DMS 273 treated with DMSO at 0.1 percent for 48 hours (cell line): Measurements from ENCODE around the gene EFCAB7.
A peak's percentile ranks its signal among the peaks of the same experiment; 100 is the strongest.
"Not testable (repeated sequence)": the region's sequence is repeated elsewhere in the genome, so short reads cannot be mapped to it uniquely, and the experiment has no call there.

Experiments used
- DNase-seq: peaks from one replicate; lab custom pipeline; 2025; lab: John Stamatoyannopoulos, UW

Gene EFCAB7

DNA sequence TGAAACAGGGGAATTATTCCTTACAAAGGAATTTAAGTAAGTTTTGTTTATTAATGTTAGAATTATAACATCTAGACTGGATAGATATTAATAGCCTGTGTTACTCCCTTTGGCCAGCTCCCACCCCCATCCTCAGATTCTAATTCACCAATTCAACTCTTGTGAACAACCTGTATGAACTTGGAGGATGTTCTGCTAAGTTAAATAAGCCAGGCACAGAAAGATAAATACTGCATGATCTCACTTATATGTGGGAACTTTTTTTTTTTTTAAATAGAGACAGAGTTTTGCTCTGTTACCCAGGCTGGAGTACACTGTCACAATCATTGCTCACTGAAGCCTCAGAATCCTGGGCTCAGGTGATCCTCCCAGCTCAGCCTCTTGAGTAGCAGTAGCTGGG lies 32.2 kb downstream of the EFCAB7 start:
- no peak for DNase-seq

DNA sequence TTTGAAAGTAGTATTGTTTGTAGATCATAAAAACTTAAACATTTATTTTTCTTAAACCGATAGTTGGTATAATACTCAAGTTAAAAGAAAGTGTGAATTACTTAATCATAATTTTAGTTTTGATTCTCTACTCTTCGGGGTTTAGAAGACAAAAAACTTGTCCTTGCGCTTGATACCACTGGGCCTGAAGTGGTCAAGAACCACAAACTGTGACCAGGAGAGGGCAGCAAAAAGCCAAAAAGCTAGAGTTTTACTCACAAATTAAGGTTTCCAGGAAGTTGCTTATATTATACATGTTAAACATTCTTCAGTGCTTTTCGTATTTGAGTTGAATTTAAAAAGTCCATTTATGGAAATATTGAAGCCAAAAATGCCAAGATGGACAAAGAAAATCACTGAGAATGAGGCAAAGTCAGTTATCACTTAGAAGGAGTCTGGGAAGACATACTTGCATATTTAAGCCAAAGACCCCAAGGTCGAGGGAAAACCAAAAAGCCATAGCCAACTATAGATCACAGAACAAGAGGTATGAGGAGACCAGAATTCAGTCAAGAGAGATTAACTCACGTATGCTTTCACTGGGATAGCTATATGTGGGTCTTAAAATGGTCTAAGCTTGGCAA lies 34.2 kb downstream of the EFCAB7 start:
- no peak for DNase-seq

DNA sequence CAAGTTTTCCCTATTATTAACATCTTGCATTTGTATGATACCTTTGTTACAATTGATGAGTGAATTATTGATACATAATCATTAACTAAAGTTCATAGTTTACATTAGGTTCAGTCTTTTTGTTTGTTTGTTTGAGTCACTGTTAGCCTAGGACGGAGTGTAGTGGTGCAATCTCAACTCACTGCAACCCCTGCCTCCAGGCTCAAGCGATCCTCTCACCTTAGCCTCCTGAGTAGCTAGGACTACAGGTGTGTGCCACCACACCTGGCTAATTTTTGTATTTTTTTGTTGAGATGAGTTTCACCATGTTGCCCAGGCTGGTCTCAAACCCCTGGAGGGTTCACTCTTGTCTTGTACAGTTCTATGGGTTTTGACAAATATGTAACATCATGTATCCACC lies 36.0 kb downstream of the EFCAB7 start:
- no peak for DNase-seq

DNA sequence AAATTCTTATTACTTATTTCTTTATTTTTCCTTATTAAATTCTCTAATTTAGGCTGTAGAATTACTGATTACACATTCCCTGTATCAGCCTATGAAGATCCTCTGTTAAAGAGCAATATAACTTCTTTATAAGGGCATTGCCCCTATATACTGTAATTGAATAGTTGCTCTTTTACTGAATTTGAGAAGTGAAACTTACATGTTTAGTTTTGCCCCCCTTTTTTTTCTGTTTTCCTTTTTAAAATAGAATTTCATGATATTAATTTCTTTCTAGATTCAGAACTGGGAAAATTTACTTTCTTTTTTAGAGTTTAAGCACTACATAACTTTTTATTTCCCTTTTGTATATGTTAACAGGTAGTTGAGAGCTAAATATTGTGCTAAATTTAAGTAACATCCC lies 40.4 kb downstream of the EFCAB7 start:
- no peak for DNase-seq

GRCh38 chr1:63569068-63569467 lies 45.7 kb downstream of the EFCAB7 start:
- no peak for DNase-seq

- DNase-seq = no peak
Observed at GRCh38 chr1:63569640-63570316, 46.5 kb downstream of the EFCAB7 start.

- not testable (repeated sequence) for DNase-seq
Observed at GRCh38 chr1:63572686-63573085, 49.4 kb downstream of the EFCAB7 start.

DNA sequence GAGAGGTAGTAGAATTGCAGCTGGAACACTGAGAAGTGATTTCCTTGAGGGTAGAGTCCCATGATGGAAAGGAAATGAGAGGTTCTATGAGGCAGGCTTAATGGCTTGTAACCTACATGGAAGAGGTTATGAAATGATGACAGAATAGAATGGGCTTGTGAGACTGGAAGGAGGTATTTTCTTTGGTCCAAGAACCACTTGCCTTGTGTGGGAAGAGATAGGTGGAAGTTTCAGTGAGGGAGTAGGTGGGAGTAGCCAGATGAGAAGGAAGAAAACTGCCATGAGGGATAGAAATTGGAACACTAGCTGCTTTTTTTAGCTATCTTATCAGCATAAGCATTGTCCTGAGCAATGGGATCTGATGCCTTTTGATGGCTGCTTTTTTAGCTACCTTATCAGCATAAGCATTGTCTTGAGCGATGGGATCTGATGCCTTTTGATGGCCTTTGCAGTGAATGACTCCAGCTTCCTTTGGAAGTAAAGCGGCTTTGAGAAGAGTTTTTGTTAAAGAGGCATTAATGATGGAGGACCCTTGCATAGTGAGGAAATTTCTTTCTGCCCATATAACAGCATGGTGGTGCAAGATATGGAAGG lies 51.0 kb downstream of the EFCAB7 start:
- DNase-seq = not testable (repeated sequence)

DNA sequence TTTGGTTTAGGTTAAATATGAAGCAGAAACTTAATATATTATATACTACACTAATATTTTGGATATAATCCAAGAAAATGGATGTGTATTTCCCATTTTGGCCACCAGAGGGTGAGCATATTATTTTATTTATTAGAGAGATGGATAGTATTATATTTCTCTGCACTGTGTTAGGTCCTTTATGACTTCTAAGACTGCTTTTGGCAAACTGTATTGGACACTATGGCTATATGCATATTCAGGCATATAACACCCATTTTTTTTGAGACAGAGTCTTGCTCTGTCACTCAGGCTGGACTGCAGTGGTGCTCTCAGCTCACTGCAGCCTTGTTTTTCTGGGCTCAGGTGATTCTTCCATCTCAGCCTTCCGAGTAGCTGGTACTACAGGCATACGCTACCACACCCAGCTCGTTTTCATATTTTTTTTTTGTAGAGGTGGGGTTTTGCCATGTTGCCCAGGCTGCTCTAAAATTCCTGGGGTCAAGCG lies 52.1 kb downstream of the EFCAB7 start:
- DNase-seq = no peak

DNA sequence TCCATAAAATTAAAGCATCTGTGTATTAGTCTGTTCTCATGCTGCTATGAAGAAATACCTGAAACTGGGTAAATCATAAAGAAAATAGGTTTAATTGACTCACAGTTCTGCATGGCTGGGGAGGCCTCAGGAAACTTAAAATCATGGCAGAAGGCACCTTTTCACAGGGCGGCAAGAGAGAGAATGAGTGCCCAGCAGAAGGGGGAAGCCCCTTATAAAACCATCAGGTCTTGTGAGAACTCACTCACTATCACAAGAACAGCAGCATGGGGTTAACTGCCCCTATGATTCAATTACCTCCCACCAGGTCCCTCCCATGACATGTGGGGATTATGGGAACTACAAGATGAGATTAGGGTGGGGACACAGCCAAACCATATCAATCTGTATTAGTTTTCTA lies 63.0 kb downstream of the EFCAB7 start:
- not testable (repeated sequence) for DNase-seq

- DNase-seq = no peak
Observed at GRCh38 chr1:63590166-63590560, 66.8 kb downstream of the EFCAB7 start.

- no peak for DNase-seq
Observed at GRCh38 chr1:63592536-63593302, 69.4 kb downstream of the EFCAB7 start.

GRCh38 chr1:63593303-63593885 lies 70.1 kb downstream of the EFCAB7 start, which contains the start of gene PGM1:
TSS of gene PGM1 (plus strand) at chr1:63593411. CDS start at chr1:63593489, 78 bp downstream.
- peak; percentile 39 for DNase-seq

- peak; percentile 24 for DNase-seq
Observed at GRCh38 chr1:63593886-63594605, 70.7 kb downstream of the EFCAB7 start.

- no peak for DNase-seq
Observed at GRCh38 chr1:63595435-63595834, 72.1 kb downstream of the EFCAB7 start.

DNA sequence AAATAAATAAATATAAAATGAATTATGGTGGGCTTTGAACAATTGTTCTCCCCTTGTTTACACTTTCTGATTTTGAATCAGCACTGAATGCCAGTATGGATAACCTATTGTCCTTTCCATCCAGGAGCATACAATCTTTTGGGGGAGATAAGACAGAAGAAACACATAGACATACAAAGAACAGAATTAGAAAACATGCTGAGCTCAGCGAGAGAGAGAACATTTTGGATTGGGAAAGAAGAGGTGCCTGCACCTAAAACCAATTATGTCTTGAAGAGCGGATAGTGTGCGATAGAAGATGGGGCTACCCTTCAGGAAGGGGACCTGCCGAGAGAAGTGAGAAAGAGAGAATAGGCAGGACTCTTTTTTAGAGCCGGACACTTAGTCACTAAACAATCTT lies 76.5 kb downstream of the EFCAB7 start:
- DNase-seq = no peak

DNA sequence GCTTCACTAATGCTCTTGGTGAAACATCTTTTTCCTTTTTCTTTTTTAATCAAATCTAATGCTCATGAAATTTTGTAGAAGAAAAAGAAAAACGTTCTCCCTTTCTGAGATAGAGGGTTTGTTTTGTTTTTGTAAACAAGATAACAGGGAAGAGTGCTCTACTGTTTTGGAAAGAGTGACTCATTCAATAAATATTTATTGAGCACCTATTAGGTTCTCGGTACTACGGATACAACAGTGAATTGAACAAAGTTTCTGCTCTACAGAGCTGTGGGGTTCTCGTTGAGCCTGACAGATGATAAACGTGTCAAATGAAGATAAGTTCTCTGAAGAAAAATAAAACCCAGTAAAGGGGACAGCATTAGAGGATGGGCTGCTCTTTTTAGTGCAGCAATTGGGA lies 76.9 kb downstream of the EFCAB7 start:
- no peak for DNase-seq

GRCh38 chr1:63601061-63601460 lies 77.7 kb downstream of the EFCAB7 start:
- no peak for DNase-seq

GRCh38 chr1:63601463-63601862 lies 78.1 kb downstream of the EFCAB7 start:
- DNase-seq = no peak

DNA sequence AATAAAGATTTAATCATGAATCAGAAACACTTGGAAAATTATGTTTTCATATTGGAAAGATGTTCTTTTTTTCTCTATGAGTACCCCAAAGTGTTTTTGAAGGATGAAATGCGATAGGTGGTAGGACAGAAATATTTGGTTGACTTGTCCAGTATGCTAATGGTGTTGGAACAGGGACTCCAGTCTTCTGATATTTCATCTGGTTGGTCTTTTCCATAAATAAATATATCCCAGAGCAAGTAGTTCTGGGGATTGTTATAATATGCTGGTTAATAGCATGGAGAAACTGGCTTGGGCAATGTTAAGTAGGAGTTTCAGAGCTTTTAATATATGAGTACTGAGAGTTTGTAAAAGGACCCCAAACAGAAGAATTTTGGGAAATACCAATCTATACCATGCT lies 78.6 kb downstream of the EFCAB7 start:
- no peak for DNase-seq

GRCh38 chr1:63602629-63603028 lies 79.3 kb downstream of the EFCAB7 start:
- DNase-seq = no peak
